Neural crest cell (in vitro differentiated cells): ENCODE measurements around the gene PCYT2. TPM values are rescaled to one million over a fixed set of nuclear protein-coding genes. Genes with fewer than 3 reads are reported as not detected.
"Not testable (repeated sequence)": the region's sequence is repeated elsewhere in the genome, so short reads cannot be mapped to it uniquely, and the experiment has no call there.

Experiments used
- DNase-seq: peaks from one replicate; pipeline ENCODE4 v3.0.0; 2021; ENCODE audit warnings: low read depth, mixed read lengths, low spot score
- H3K27ac Mint-ChIP-seq: one replicate; pipeline ENCODE4 v1.8.0; 2021; ENCODE audit warnings: mild to moderate bottlenecking, mixed read lengths; ENCODE audit not compliant: unreplicated experiment
- H3K27me3 Mint-ChIP-seq: 2 replicates; pipeline ENCODE4 v1.8.0; 2021; ENCODE audit warnings: low read depth, mild to moderate bottlenecking, mixed read lengths
- H3K36me3 Mint-ChIP-seq: 2 replicates; pipeline ENCODE4 v1.8.0; 2021; ENCODE audit warnings: low read depth, mild to moderate bottlenecking, mixed read lengths
- H3K4me1 Mint-ChIP-seq: 2 replicates; pipeline ENCODE4 v1.8.0; 2021; ENCODE audit warnings: mixed read lengths
- H3K4me3 Mint-ChIP-seq: one replicate; pipeline ENCODE4 v1.8.0; 2021; ENCODE audit warnings: mild to moderate bottlenecking, mixed read lengths
- H3K9me3 Mint-ChIP-seq: 2 replicates; pipeline ENCODE4 v1.8.0; 2021; ENCODE audit warnings: mixed read lengths
- total RNA-seq: library from RNA; stranded (reverse); gene quantifications from 2 replicates; pipeline ENCODE4 v1.2.1, GENCODE V29; 2021
- TF ChIP-seq, protein P1 (sequence below): fragments of 200-600 bp; sonication (generic); conservative IDR thresholded peaks from 2 replicates; pipeline ENCODE4 v1.5.0; 2021; ENCODE audit warnings: antibody characterized with exemption, mild to moderate bottlenecking

PCYT2 gene
- total RNA-seq, 1 donor from 2014 or later: 92.4 TPM

DNA sequence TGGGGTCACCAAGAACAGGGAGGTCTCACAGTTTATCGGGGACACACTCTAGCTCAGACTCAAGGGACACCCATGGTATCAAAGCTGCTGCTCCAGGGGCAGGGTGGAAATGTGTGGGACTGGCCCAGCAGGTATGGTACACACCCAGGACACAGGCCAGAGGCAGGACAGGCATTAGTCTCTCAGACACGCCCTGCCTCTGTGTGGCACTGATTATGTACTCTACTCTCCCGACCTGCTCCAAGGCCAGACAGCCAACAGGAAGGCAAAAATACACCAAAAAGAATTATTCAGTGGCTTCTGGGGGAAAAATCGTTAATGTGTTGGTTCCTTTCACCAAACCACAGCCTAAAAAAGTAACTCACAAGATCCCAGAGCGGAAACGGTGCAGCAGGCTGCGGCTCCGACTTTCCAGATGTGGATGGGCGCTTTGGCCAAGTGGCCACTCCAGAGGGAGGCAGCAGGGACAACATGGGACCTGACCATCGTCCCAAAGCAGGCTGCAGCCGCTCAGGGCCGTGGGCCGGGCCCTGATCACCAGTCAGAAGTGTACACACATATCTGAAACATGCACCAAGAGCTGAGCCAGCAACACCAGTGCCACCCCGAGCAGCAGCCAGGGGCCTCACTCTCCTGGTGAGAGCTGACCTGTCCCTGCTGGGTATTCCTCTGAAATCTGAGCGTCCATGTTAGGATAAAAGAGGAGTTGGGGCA is 7.8 kb upstream of the PCYT2 start:
- DNase-seq: no peak
- Mint-ChIP-seq H3K36me3 (peaks cover 3% of the 10 kb centered on the region), H3K4me3 (peak overlapping the region; percentile 90), H3K4me1 (peaks cover 13% of the 10 kb centered on the region), H3K27me3 (no peaks in the 10 kb centered on the region), H3K9me3 (no peaks in the 10 kb centered on the region), H3K27ac (no peak overlapping the region)
- TF ChIP-seq, protein P1, sequence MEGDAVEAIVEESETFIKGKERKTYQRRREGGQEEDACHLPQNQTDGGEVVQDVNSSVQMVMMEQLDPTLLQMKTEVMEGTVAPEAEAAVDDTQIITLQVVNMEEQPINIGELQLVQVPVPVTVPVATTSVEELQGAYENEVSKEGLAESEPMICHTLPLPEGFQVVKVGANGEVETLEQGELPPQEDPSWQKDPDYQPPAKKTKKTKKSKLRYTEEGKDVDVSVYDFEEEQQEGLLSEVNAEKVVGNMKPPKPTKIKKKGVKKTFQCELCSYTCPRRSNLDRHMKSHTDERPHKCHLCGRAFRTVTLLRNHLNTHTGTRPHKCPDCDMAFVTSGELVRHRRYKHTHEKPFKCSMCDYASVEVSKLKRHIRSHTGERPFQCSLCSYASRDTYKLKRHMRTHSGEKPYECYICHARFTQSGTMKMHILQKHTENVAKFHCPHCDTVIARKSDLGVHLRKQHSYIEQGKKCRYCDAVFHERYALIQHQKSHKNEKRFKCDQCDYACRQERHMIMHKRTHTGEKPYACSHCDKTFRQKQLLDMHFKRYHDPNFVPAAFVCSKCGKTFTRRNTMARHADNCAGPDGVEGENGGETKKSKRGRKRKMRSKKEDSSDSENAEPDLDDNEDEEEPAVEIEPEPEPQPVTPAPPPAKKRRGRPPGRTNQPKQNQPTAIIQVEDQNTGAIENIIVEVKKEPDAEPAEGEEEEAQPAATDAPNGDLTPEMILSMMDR: no peak

DNA sequence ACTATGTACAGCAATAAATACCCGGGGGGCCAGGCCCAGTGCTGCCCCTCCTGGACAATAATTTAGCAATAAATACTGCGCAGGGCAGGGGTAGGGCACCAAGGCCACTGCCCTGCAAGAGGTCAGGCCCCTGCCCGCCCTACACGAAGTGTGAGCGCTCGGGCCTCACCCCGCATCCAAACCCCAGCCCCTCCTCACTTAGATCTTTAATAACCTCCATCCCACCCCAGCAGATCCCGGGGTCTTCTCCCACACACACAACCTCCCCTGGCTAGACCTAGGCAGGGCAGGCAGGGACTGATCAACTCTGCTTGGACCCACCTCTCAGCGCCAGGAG is 7.1 kb upstream of the PCYT2 start:
- H3K9me3 Mint-ChIP-seq, DNase-seq, H3K36me3 Mint-ChIP-seq, H3K27me3 Mint-ChIP-seq: not testable (repeated sequence)
- peaks cover 11% of the 10 kb centered on the region for H3K4me1 Mint-ChIP-seq
- H3K4me3 Mint-ChIP-seq: peak overlapping the region; percentile 90
- TF ChIP-seq, protein P1: peak; percentile 29
- H3K27ac Mint-ChIP-seq: peak overlapping the region; percentile 62

DNA sequence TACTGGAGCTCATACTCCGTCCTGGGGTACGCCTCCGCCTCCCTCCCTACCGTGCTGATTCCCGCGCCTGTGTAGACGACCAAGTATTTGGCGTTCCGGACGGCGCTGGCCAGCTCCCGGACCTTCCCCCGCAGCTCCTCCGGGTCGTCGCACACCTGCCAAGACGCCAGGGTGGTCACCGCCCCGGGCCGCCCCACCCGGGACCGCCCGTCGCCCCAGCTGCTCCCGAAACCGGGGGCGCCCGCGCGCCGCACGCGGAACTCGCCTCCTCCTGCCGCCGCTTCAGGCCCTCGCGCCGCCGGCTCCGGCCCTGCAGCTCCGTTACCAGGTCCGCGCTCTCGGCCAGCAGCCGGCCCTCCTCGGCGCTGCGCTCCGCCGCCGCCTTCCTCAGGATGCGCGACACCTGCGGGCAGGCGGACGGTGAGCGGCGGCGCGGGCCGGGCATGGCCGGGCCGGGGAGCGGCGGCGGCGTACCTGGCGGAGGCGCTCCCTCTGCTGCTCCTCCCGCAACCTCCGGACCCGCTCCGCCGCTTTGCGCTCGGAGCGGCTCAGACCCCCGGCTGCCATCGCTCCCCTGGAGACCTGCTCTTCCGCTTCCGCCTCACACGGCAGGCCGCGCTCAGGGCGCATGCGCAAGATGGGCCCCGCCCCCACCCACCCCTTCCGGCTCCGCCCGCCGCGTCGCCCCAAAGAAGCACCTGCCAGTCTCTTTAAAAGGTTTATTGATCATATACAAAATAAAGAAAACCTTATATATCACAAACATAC is 6.5 kb upstream of the PCYT2 start, which contains the start of gene SIRT7:
Gene SIRT7, minus strand, starts transcription at position 612 of the 768 bp plus-strand sequence. Its CDS starts 45 bp downstream, at position 567.
- peaks cover 9% of the 10 kb centered on the region for H3K4me1 Mint-ChIP-seq
- DNase-seq: peak; percentile 65
- TF ChIP-seq, protein P1: no peak
- H3K4me3 Mint-ChIP-seq: peak within 1 kb of the TSS; percentile 90
- H3K27me3 Mint-ChIP-seq: no peaks in the 10 kb centered on the region
- H3K9me3 Mint-ChIP-seq: no peaks in the 10 kb centered on the region
- peaks cover 9% of the 10 kb centered on the region for H3K36me3 Mint-ChIP-seq
- H3K27ac Mint-ChIP-seq: peak within 1 kb of the TSS; percentile 62

DNA sequence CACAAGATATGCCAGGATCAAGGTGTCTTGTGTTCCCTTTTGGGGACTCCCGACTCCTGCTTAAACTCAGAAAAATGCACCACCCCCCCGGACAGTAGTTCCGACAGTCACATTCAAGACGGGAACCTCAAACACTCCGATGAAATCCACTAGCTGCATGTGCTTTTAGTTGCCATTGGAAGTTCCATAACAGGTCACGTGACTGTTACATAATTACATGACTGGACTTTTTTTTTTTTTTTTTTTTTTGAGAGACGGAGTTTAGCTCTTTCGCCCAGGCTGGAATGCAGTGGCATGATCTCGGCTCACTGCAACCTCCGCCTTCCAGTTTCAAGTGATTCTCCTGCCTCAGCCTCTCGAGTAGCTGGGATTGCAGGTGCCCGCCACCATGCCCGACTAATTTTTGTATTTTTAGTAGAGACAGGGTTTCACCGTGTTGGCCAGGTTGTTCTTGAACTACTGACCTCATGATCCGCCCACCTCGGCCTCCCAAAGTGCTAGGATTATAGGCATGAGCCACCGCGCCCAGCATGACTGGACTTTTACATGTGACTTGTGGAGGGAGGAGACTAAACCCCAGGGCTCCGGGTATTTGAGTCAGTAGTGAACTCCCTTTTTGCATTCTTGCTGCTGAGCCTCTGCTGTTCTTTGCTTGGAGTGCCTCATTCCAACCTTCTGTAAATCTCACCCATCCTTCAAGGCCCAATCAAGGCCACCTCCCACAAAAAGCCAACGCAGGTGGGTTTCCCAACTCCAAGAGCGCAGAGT is 5.2 kb upstream of the PCYT2 start:
- Mint-ChIP-seq H3K27me3 (no peaks in the 10 kb centered on the region), H3K36me3 (peaks cover 7% of the 10 kb centered on the region), H3K4me1 (peaks cover 9% of the 10 kb centered on the region), H3K27ac (no peak overlapping the region), H3K4me3 (peak overlapping the region; percentile 83), H3K9me3 (no peaks in the 10 kb centered on the region)
- TF ChIP-seq, protein P1: no peak
- DNase-seq: no peak

DNA sequence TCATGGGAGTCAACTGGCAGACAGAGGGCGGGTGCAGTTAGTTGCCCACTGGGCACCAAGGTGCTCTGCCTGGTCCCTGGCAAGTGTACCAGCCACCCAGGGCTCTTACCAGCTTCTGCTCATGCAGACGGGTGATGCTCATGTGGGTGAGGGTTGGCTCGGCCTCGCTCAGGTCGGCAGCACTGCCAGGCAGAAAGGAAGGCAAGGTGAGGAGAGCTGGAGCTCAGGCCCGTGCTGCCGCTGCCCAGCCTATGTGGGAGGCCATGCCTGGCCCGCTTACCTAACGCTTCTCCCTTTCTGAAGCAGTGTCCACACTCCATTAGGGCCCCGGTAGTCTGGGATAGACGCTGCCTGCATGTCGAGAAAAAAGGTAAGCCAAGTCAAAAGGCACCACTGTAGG is 4.1 kb upstream of the PCYT2 start:
- TF ChIP-seq, protein P1: no peak
- no peak for DNase-seq
- peaks cover 7% of the 10 kb centered on the region for H3K36me3 Mint-ChIP-seq
- peak overlapping the region; percentile 83 for H3K4me3 Mint-ChIP-seq
- no peaks in the 10 kb centered on the region for H3K9me3 Mint-ChIP-seq
- H3K27me3 Mint-ChIP-seq: no peaks in the 10 kb centered on the region
- H3K4me1 Mint-ChIP-seq: peaks cover 12% of the 10 kb centered on the region
- H3K27ac Mint-ChIP-seq: no peak overlapping the region
